ENCODE results near the gene CATSPER1.

Gene CATSPER1

GRCh38 chr11:65975771-65976170, 50.5 kb downstream of the CATSPER1 start:
- in situ Hi-C loops (cut with MboI; ENCODE audit: low sequenced_read_pairs) = loop anchor here (25.0 kb wide), 1 partner anchor 263 kb away; the partner anchor contains the start of genes KAT5 and RNASEH2C

- in situ Hi-C loops (cut with MboI; ENCODE audit: low sequenced_read_pairs) = no loop called here
Observed at GRCh38 chr11:65973439-65974110, 52.7 kb downstream of the CATSPER1 start.

- in situ Hi-C loops (cut with MboI; ENCODE audit: low sequenced_read_pairs) = no loop called here
Observed at GRCh38 chr11:65972116-65972515, 54.2 kb downstream of the CATSPER1 start.

- in situ Hi-C loops (cut with MboI; ENCODE audit: low sequenced_read_pairs) = no loop called here
Observed at GRCh38 chr11:65968600-65969482, 57.4 kb downstream of the CATSPER1 start.

DNA sequence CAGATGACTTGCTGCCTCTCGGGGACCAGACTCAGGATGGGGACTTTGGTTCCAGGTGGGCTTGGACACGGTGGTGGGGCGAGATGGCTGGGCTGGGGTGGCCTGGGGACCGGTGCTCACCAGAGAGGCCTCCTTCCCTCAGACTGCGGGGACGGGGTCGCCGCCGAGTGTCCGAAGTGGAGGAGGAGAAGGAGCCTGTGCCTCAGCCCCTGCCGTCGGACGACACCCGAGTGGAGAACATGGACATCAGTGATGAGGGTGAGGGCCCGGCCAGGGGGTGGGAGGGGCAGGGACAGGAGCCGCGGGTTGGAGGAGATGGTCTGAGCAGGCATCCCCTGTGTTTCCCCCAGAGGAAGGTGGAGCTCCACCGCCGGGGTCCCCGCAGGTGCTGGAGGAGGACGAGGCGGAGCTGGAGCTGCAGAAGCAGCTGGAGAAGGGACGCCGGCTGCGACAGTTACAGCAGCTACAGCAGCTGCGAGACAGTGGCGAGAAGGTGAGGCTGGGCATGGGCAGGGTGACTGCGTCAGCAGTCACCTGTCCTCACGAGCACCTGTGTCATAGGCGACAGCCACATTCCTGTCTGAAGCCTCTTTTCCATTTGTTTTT, 58.8 kb downstream of the CATSPER1 start:
- in situ Hi-C loops (cut with MboI; ENCODE audit: low sequenced_read_pairs) = no loop called here

Data from HL-60/S4 treated with retinoic acid at 250 ng/mL for 4 days and 3 days (cell line).